Right ventricle myocardium superior (tissue), 1 donor: ENCODE measurements around the gene RCL1. TPM values are rescaled to one million over a fixed set of nuclear protein-coding genes. Genes with fewer than 3 reads are reported as not detected.
A peak's percentile ranks its signal among the peaks of the same experiment; 100 is the strongest.
"Not testable (repeated sequence)": the region's sequence is repeated elsewhere in the genome, so short reads cannot be mapped to it uniquely, and the experiment has no call there.

ENCODE experiments used
- ATAC-seq: fragments of 200-7000 bp; cut with Tn5 transposase; one replicate; pipeline ENCODE4 v1.9.1; 2020; ENCODE audit warnings: mild to moderate bottlenecking; ENCODE audit not compliant: poor library complexity
- DNase-seq: peaks from one replicate; pipeline ENCODE4 v3.0.0-alpha.2; 2020
- intact Hi-C: fragments of 100-400 bp; cut with DNase I; formaldehyde crosslinking; loops from one replicate; pipeline ENCODE4 v1.11.2; 2022
- long read RNA-seq: library from polyadenylated mRNA; unstranded; transcript quantifications from one replicate; pipeline ENCODE4 v2.0.0, GENCODE V29; 2021
- total RNA-seq: library from RNA; stranded (reverse); fragmentation: NEBNext Ultra II Directional; extraction: Animal tissue kit (Norgen Biotek cat#: 25700); gene quantifications from one replicate; pipeline ENCODE4 v1.2.1, GENCODE V29; 2021
- donor health status: DM: no; HTN: yes; CAD: no; lungs with severe emphysema.

Gene RCL1
- total RNA-seq = 4.5 TPM
- long read RNA-seq, transcript RCL1-204 (9 exons, 2,134 nt) = major isoform, 9 of 11 reads
- long read RNA-seq, partial matches to known transcripts = 0 of 11 reads
- long read RNA-seq, other reads (novel, unspliced or antisense) = 2 of 11 reads

GRCh38 chr9:4792572-4793458 is at the start of gene RCL1:
Gene RCL1 (plus strand): TSS chr9:4792944. CDS start chr9:4793092, 148 bp downstream.
- DNase-seq = peak; percentile 98
- ATAC-seq = peak; percentile 99
- intact Hi-C loops = loop anchor here (10.0 kb wide), 1 partner anchor 192 kb away; the partner anchor contains the start of gene JAK2

- intact Hi-C loops = no loop called here
- DNase-seq (no peak), ATAC-seq (no peak)
Measured at GRCh38 chr9:4743131-4743875, 49.4 kb upstream of the RCL1 start.

- intact Hi-C loops = no loop called here
- DNase-seq (no peak), ATAC-seq (no peak)
Measured at GRCh38 chr9:4746278-4747030, 46.3 kb upstream of the RCL1 start.

GRCh38 chr9:4748612-4749011 is 44.1 kb upstream of the RCL1 start:
- no peak for ATAC-seq
- no peak for DNase-seq
- intact Hi-C loops = no loop called here

GRCh38 chr9:4750023-4750673 is 42.6 kb upstream of the RCL1 start:
- ATAC-seq (peak; percentile 59), DNase-seq (no peak)
- intact Hi-C loops = no loop called here

GRCh38 chr9:4754530-4754929 is 38.2 kb upstream of the RCL1 start:
- intact Hi-C loops, ATAC-seq, DNase-seq: not testable (repeated sequence)

GRCh38 chr9:4755026-4755609 is 37.6 kb upstream of the RCL1 start:
- DNase-seq = no peak
- no peak for ATAC-seq
- intact Hi-C loops = no loop called here

GRCh38 chr9:4756420-4756819 is 36.3 kb upstream of the RCL1 start:
- ATAC-seq (no peak), DNase-seq (no peak)
- intact Hi-C loops = no loop called here

- peak; percentile 48 for ATAC-seq
Measured at GRCh38 chr9:4760122-4760521, 32.6 kb upstream of the RCL1 start.

GRCh38 chr9:4762108-4762885 is 30.4 kb upstream of the RCL1 start:
- peak; percentile 80 for ATAC-seq

More at GRCh38 chr9:4760122-4760521, 32.6 kb upstream of the RCL1 start:
- intact Hi-C loops = loop anchor here (5.0 kb wide), 2 partner anchors 227 to 837 kb away; partner anchors contain the start of gene JAK2
- no peak for DNase-seq

GRCh38 chr9:4762886-4763541 is 29.7 kb upstream of the RCL1 start:
- intact Hi-C loops = loop anchor here (5.0 kb wide), 2 partner anchors 224 to 834 kb away; partner anchors contain the start of gene JAK2
- peak; percentile 65 for ATAC-seq
- DNase-seq = peak; percentile 51

More at GRCh38 chr9:4762108-4762885, 30.4 kb upstream of the RCL1 start:
- intact Hi-C loops = loop anchor here (5.0 kb wide), 2 partner anchors 225 to 835 kb away; partner anchors contain the start of gene JAK2
- DNase-seq = peak; percentile 76

- ATAC-seq = no peak
- intact Hi-C loops = loop anchor here (5.0 kb wide), 2 partner anchors 223 to 833 kb away; partner anchors contain the start of gene JAK2
- no peak for DNase-seq
Measured at GRCh38 chr9:4764033-4764432, 28.7 kb upstream of the RCL1 start.

GRCh38 chr9:4768681-4769080 is 24.1 kb upstream of the RCL1 start:
- no peak for ATAC-seq
- no peak for DNase-seq
- intact Hi-C loops = no loop called here

GRCh38 chr9:4769321-4770080 is 23.2 kb upstream of the RCL1 start:
- no peak for ATAC-seq
- intact Hi-C loops = no loop called here
- DNase-seq = no peak

- ATAC-seq = no peak
- DNase-seq = no peak
- intact Hi-C loops = no loop called here
Measured at GRCh38 chr9:4771788-4772187, 21.0 kb upstream of the RCL1 start.

- intact Hi-C loops = no loop called here
- ATAC-seq = peak; percentile 89
- no peak for DNase-seq
Measured at GRCh38 chr9:4774209-4774608, 18.5 kb upstream of the RCL1 start.
